RPMI7951 (cell line): ENCODE measurements around the gene RHCE. TPM values are rescaled to one million over a fixed set of nuclear protein-coding genes. Genes with fewer than 3 reads are reported as not detected.
"Not testable (repeated sequence)": the region's sequence is repeated elsewhere in the genome, so short reads cannot be mapped to it uniquely, and the experiment has no call there.

Experiments used
- DNase-seq: peaks from one replicate; pipeline ENCODE4 v3.0.0-alpha.2; 2012; ENCODE audit warnings: low read depth
- total RNA-seq: library from RNA; depleted of rRNA; stranded (reverse); fragments of >200 nt; shearing (Covaris generic); gene quantifications from 2 replicates; pipeline ENCODE4 v1.2.3, GENCODE V29; 2014; rRNA removed

The RHCE gene
- 0.24 and 0.78 TPM in 2 replicates for total RNA-seq

- not testable (repeated sequence) for DNase-seq
These were observed at the start of gene RHCE for GRCh38 chr1:25420715-25421114. RHCE (minus strand) TSS chr1:25420825; CDS start chr1:25420786, 39 bp downstream.

GRCh38 chr1:25469177-25469576 lies 48.6 kb upstream of the RHCE start:
- peak; percentile 13 for DNase-seq

GRCh38 chr1:25468033-25468432 lies 47.4 kb upstream of the RHCE start:
- no peak for DNase-seq

- DNase-seq, result no peak
These were observed 47.0 kb upstream of the RHCE start for GRCh38 chr1:25467616-25468015.

GRCh38 chr1:25467193-25467592 lies 46.6 kb upstream of the RHCE start:
- DNase-seq, result no peak

GRCh38 chr1:25462732-25463131 lies 42.1 kb upstream of the RHCE start:
- no peak for DNase-seq

- DNase-seq, result no peak
These were observed 41.2 kb upstream of the RHCE start for GRCh38 chr1:25461849-25462248.

- DNase-seq, result not testable (repeated sequence)
These were observed 40.2 kb upstream of the RHCE start for GRCh38 chr1:25460816-25461215.

GRCh38 chr1:25460020-25460419 lies 39.4 kb upstream of the RHCE start:
- DNase-seq, result no peak

- no peak for DNase-seq
These were observed 38.1 kb upstream of the RHCE start for GRCh38 chr1:25458541-25459298.

GRCh38 chr1:25456502-25456901 lies 35.9 kb upstream of the RHCE start:
- DNase-seq, result no peak

- no peak for DNase-seq
These were observed 31.3 kb upstream of the RHCE start for GRCh38 chr1:25451908-25452307.

GRCh38 chr1:25450891-25451290 lies 30.3 kb upstream of the RHCE start:
- DNase-seq, result no peak

GRCh38 chr1:25447547-25447946 lies 26.9 kb upstream of the RHCE start:
- no peak for DNase-seq

GRCh38 chr1:25445993-25446538 lies 25.4 kb upstream of the RHCE start:
- no peak for DNase-seq

GRCh38 chr1:25444604-25445003 lies 24.0 kb upstream of the RHCE start:
- DNase-seq, result not testable (repeated sequence)

- DNase-seq, result no peak
These were observed 22.5 kb upstream of the RHCE start for GRCh38 chr1:25443030-25443699.

- DNase-seq, result peak; percentile 46
These were observed 21.6 kb upstream of the RHCE start for GRCh38 chr1:25442178-25442577.

GRCh38 chr1:25439287-25439686 lies 18.7 kb upstream of the RHCE start:
- no peak for DNase-seq

GRCh38 chr1:25437672-25438071 lies 17.0 kb upstream of the RHCE start:
- no peak for DNase-seq

GRCh38 chr1:25435397-25436108 lies 14.9 kb upstream of the RHCE start:
- DNase-seq, result no peak
